Kasumi-1 (cell line): ENCODE data around the gene FBXL14.
A peak's percentile ranks its signal among the peaks of the same experiment; 100 is the strongest.

Source experiments
- DNase-seq, 2 experiments: peaks; one replicate each; lab custom pipeline; 2025; lab: John Stamatoyannopoulos, UW

FBXL14 gene

DNA sequence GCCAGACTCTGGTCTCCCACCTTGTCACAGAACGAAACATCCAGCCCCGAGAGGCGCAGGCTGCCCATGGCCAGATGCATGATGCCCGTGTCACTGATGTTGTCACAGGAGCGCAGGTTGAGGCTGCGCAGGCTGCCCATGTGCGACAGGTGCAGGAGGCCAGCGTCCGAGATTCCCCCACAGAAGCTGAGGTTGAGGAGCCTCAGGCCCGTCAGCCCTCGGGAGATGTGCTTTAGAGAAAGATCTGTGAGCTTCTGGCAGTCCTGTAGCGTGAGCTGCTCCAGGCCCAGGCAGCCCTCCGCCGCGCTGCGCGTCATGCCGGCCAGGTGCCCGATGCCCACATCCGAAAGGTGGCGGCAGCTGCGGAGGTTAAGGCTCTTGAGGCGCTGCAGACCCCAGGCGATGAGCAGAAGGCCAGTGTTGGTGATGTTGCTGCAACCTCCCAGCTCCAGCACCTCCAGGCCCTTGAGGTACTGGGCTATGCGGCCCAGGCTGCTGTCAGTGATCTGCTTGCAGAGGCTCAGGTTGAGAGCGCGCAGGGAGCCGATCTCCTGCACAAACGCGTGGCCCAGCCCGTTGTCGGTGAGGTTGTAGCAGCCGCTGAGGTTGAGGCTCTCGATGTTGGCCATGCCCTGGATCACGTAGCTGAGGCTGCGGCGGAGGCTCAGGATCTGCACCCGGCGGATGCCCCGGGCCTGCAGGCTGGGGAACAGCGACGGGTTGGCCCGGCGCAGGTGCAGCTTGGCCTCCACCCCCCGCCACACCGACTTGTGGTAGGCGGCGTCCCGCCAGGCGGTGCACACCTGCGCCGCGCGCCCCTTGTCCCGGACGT lies 991 bp downstream of the FBXL14 start:
- DNase-seq: no peak

DNA sequence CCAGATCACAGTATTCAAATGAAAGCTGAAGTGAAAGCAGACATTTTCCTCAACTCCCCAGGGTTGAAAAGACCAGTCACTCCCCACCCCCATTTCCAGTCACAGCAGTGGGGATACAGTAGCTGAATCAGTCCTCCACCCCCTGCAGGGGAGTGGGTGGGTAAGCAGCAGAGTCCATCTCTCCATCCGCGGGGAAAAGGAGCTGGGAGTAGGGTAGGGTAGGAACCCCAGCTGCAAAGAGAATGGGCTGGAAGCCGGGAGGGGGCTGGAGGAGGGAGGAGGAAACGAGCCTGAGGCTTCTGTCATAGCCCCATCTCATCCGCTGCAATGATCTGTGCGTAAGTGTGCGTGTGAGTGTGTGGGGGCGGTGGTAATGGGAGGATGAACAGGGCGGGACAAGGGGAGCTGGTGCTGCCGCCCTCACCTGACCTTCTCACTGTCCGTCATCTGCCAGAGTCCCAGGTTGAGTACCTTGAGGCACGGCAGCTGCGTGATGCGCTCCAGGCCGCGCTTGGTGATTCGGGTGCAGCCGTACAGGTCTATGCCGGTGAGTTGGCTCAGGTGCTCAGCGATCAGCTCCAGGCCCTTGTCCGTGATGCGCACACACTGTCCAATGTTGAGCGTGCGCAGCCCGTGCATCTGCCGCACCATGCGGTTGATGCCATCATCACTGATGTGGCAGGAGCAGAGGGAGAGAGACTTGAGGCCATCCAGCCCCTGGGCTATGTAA lies 1.8 kb downstream of the FBXL14 start:
- DNase-seq: peak in 1 of 2 experiments; percentile 33

DNA sequence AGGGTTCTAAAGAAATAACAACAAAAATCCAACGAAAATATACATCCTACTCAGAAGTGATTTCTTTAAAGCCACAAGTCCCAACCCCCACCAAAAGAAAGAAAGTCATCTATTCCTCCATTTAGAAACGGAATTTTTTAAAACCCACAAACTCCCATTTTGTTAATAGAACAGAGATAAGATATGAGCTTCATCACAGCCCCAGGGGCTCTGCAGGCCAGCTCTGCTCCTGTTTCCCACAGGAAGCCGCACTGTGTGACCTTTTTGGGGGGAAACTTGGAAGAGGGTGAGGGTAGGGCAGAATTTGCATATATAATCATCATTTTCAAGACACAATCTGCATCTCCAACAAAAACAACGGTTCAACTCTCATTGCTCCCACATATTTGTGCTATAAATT lies 2.8 kb downstream of the FBXL14 start:
- no peak for DNase-seq

DNA sequence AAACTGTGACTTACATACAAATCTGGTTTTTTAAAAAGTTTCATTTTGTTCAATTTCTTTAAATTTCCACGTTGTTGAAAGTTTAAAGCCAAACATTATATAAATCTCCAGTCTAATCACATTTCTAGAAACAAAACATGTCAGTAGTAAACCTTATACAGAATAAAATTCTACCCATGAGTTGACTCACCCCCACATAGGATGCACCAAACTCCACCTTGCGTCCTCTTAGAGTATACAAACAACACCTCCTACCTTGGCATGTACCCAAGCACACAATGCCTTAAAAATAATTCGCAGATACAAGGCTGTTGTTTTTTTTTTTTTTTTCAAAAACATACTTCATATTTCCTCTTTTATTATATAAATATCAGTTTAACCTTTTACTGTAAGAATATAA lies 3.3 kb downstream of the FBXL14 start:
- no peak for DNase-seq

GRCh38 chr12:1590221-1590979 lies 4.0 kb downstream of the FBXL14 start:
- DNase-seq: no peak

GRCh38 chr12:1588575-1588947 lies 5.8 kb downstream of the FBXL14 start:
- no peak for DNase-seq

- DNase-seq: no peak
Observed at GRCh38 chr12:1587927-1588574, 6.3 kb downstream of the FBXL14 start.

GRCh38 chr12:1584326-1584725 lies 10.1 kb downstream of the FBXL14 start:
- DNase-seq: no peak

GRCh38 chr12:1583421-1584078 lies 10.8 kb downstream of the FBXL14 start:
- DNase-seq: peak; percentile 55 to 65

GRCh38 chr12:1582709-1583050 lies 11.7 kb downstream of the FBXL14 start:
- DNase-seq: no peak

DNA sequence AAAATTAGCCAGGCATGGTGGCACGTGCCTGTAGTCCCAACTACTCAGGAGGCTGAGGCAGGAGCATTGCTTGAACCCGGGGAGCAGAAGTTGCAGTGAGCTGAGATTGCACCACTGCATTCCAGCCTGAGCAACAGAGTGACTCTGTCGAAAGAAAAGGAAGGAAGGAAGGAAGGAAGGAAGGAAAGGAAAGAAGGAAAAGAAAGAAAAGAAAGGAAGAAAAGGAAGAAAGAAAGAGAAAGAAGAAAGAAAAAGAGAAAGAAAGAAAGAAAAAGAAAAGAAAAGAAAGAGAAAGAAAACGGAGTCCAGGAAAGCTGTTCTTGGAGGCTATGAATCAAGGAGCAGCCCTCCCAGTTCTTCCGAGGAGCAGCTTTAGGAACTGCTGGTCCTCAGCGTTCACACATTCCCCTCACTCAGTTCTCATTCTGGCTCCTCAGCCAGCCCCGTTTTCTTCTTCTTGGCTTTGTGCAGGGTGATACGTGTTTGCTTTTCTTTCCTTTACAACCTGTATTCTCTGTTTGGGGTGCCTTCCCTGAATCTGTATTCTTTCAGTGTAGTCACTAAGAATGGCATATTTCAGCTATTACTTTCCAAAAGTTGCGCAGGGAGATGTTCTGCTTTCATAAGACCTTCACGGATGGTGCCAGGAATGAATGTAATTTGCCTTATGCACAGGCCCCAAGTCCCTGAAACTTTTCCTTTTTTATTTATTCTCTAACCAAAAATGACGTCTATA lies 12.2 kb downstream of the FBXL14 start:
- DNase-seq: no peak

DNA sequence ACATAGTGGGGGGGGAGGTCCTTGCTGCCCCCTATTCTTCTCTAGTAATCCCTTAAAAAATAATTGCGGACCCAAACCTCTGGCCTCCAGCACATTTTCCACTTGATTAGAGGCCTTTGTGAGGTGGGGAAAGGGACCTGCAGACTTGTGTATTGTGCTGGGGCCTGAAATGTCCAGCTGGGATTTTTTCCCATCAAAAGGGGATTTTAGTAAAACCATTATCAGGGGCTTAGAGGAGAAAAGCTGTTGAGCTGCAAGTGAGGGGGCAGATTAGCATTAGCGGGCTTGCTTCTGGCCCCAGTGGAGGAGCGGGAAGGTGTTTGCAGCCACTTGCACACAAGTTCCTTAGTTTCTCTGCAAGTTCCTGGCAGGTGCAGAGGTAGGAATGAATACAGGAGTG lies 13.9 kb downstream of the FBXL14 start:
- DNase-seq: no peak

DNA sequence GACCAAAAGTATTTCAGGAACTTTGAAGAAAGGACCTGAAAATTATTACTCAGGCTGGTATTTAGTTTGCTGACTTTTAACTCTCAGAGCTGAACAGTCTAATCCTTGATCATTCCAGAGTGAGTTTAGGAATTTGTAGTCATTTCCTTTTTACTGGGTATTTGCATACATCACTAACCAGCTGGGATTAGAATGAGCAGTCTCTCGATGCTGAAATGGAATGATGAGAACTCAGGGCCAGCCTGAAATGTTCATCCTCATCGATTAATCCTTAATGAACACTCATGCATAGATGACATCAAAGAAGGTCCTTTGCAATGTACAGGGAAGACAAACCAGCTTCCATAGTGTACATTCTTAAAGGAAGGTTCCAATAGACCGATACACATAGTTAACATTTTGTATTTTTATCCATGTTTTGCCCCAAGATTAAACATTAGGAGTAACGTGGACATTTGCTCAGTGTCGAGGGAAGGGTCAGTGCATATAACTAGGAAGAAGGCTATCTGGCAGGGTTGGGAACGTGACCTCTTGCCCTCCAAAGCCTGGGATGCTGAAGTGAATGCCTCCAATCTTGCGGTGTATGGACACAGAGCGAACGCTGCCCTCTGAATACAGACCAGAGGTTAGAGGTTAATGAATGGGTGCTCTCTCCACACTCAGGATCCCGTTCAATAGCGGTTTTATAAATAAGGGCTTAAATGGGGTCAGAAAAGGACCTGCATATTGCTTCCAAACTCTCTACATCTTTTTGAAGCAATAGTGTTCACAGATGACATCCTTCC lies 14.5 kb downstream of the FBXL14 start:
- DNase-seq: no peak

GRCh38 chr12:1576410-1577241 lies 17.8 kb downstream of the FBXL14 start:
- no peak for DNase-seq

DNA sequence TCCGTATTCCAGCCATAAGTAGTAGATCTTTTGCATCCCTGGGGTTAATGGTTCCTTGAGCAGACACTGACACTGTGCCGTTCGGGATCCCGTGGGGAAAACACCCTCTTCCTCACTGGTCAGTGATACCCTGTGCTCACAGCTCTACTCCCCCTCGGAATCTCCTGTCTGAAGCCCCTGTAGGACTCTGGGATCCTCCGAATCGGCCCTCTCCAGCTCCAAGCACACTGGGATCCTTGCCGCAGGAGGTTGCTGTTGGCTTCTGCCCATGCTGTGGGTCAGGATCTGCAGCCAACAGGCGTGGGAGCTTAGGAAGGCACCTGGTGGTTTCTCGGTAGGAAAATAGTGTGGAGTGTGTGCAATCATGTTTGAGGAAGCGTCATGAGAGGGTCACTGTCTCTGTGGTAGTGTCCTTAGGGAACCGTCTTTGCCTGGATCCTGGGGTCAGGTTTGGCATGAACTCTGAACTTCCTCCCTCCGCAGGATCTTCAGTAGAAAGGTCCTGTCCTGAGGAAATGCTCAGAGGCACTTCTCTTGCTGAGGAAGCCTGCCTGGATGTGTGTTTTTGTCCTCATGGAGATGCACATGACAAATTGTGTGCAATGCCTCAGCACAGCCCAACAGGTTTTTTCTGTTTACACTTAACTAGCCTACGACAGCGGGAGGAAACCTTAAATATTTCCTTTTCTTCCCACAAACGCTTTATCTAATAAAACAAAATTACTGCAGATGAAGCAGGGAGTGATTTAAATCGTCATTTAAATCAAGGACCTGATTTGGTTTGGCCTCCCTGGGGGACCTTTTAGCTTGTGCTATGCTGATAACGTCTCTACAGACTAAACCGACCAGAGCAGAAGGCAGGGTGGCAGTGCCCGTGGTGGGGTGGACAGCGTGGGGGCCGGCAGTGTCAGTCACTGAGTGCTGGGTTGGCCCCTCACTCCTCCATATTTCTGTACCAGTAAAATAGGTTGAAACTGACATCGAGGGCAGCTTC lies 18.7 kb downstream of the FBXL14 start:
- DNase-seq: no peak

- no peak for DNase-seq
Observed at GRCh38 chr12:1574865-1575259, 19.5 kb downstream of the FBXL14 start.

DNA sequence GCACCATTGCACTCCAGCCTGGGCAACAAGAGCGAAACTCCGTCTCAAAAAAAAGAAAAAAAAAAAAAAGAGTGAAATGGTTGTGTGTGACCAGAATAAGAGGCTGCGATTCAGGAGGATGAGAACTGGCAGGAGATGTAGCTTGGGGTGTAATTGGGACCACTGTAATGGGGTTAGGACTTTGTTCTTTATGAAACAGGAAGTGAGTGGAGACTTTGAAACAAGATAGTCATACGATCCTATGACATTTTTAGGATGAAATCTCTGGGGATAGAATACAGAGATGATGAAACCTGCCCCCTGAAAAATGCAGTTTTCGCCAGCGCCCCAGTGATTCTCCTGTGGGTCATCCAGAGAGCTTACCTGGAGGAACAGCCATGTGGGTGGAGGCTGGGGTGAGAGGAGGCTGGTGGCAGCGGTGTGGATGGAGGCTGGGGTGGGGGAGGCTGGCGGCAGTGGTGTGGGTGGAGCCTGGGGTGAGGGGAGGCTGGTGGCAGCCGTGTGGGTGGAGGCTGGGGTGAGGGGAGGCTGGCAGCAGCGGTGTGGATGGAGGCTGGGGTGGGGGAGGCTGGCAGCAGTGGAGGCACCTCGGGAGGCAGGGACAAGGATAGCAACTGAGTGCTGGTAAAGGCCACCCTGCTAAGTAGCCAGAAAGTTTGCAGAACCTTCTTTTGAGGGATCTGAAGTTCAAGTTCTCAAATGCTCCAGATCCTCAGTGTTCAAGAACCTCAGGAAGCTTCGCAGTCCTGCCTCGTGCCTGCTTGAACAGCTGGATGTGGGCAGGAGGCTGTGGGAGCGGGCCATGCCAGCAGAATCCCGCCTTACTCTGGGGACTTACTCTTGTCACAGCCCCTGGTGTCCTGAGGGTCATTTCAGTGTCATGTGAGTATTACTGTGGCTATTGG lies 20.2 kb downstream of the FBXL14 start:
- no peak for DNase-seq
